Forelimb muscle (tissue), 1 donor: Measurements from ENCODE around the gene FSTL4. TPM values are rescaled to one million over a fixed set of nuclear protein-coding genes. Genes with fewer than 3 reads are reported as not detected.

Source experiments
- DNase-seq: peaks from one replicate; pipeline ENCODE4 v3.0.0-alpha.2; 2013; ENCODE audit warnings: low read depth
- polyA plus RNA-seq: library from polyadenylated mRNA; unstranded; fragments of 120-200 nt; gene quantifications from one replicate; pipeline ENCODE4 v1.2.1, GENCODE V29; 2013; ENCODE audit not compliant: insufficient read length

The FSTL4 gene
- polyA plus RNA-seq, 1 donor: 3.6 TPM

GRCh38 chr5:133428072-133428660 is 184.2 kb downstream of the FSTL4 start:
- DNase-seq: no peak

GRCh38 chr5:133427121-133427777 is 185.1 kb downstream of the FSTL4 start:
- DNase-seq: no peak

GRCh38 chr5:133426264-133426663 is 186.1 kb downstream of the FSTL4 start:
- DNase-seq: no peak

- DNase-seq: no peak
Measured at GRCh38 chr5:133425764-133426163, 186.6 kb downstream of the FSTL4 start.

GRCh38 chr5:133425222-133425621 is 187.1 kb downstream of the FSTL4 start:
- no peak for DNase-seq

GRCh38 chr5:133423618-133424282 is 188.6 kb downstream of the FSTL4 start:
- no peak for DNase-seq

GRCh38 chr5:133423011-133423617 is 189.2 kb downstream of the FSTL4 start:
- DNase-seq: no peak

- DNase-seq: no peak
Measured at GRCh38 chr5:133421806-133422205, 190.5 kb downstream of the FSTL4 start.

GRCh38 chr5:133421394-133421793 is 190.9 kb downstream of the FSTL4 start:
- no peak for DNase-seq

GRCh38 chr5:133420440-133421301 is 191.7 kb downstream of the FSTL4 start:
- no peak for DNase-seq

- no peak for DNase-seq
Measured at GRCh38 chr5:133415906-133416305, 196.4 kb downstream of the FSTL4 start.

GRCh38 chr5:133415506-133415905 is 196.8 kb downstream of the FSTL4 start:
- no peak for DNase-seq

GRCh38 chr5:133412661-133413060 is 199.7 kb downstream of the FSTL4 start:
- no peak for DNase-seq

- DNase-seq: no peak
Measured at GRCh38 chr5:133410335-133410828, 202.0 kb downstream of the FSTL4 start.

GRCh38 chr5:133409210-133409674 is 203.1 kb downstream of the FSTL4 start:
- DNase-seq: no peak

- no peak for DNase-seq
Measured at GRCh38 chr5:133408322-133408721, 204.0 kb downstream of the FSTL4 start.

GRCh38 chr5:133406977-133407632 is 205.2 kb downstream of the FSTL4 start:
- no peak for DNase-seq

GRCh38 chr5:133406208-133406976 is 205.9 kb downstream of the FSTL4 start:
- no peak for DNase-seq

GRCh38 chr5:133405275-133406034 is 206.9 kb downstream of the FSTL4 start:
- no peak for DNase-seq
